C4-2B (cell line): ENCODE results near the gene TMPRSS6.

ENCODE experiments used
- ZFX ChIP-seq: fragments of 450-650 bp; IDR thresholded peaks from 2 replicates; pipeline ENCODE4 v1.6.1; 2017
- TF ChIP-seq, protein P1 (sequence below): fragments of 450-650 bp; conservative IDR thresholded peaks from 2 replicates; pipeline ENCODE4 v1.5.1; 2017; ENCODE audit warnings: mild to moderate bottlenecking

DNA sequence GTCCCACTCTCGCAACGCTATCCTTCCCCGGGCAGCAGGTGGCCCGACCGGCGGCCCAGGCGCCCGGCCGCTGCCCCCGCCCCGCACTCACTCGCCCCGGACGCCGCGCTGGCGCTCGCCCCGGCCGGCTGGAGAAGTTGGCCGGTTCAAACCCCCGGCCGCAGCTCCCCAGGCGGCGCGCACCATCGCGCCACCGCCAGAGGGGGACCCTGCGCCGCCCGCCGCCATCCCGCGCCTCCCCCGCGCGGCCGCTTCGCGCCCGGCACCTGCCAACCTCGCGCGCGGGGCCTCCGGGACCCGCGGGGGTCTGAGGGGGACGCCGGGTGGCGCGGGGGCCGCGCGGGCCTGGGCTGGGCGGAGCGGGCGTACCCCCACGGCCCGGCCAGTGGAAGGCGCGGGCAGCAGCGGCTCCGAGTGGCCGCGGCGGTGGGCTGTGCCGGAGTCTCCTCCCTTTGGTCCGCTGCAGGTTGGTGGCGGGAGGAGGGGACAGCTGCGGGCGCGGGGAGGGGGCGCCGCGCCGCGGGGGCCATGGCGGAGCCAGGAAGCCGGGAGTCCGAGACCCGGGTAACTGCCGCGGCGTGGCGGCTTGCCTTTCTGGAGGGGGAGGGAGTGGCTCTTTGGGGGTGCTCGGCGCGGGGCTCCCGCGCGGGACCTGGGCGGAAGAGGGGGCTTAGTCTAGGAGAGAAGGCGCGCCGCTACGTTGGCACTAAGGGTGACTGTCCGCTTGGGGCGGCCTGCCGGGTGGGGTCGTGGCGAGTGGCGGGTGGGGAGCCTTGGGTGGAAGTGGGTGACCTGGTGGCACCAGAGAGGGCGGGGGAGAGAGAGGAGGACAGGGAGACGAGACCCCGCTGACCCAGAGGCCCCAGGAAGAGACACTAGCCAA is 90.0 kb downstream of the TMPRSS6 start, which contains the start of the genes MPST and TST:
- TF ChIP-seq, protein P1, sequence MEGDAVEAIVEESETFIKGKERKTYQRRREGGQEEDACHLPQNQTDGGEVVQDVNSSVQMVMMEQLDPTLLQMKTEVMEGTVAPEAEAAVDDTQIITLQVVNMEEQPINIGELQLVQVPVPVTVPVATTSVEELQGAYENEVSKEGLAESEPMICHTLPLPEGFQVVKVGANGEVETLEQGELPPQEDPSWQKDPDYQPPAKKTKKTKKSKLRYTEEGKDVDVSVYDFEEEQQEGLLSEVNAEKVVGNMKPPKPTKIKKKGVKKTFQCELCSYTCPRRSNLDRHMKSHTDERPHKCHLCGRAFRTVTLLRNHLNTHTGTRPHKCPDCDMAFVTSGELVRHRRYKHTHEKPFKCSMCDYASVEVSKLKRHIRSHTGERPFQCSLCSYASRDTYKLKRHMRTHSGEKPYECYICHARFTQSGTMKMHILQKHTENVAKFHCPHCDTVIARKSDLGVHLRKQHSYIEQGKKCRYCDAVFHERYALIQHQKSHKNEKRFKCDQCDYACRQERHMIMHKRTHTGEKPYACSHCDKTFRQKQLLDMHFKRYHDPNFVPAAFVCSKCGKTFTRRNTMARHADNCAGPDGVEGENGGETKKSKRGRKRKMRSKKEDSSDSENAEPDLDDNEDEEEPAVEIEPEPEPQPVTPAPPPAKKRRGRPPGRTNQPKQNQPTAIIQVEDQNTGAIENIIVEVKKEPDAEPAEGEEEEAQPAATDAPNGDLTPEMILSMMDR, result no peak
- no peak for TF ChIP-seq ZFX
